Neural cell (in vitro differentiated cells): ENCODE data around the gene CCNY.

Source experiments
- CTCF ChIP-seq: fragments of 450-650 bp; IDR thresholded peaks from 2 replicates; pipeline ENCODE4 v1.5.1; 2014; ENCODE audit warnings: antibody characterized with exemption, mild to moderate bottlenecking, moderate library complexity; ENCODE audit not compliant: poor library complexity, severe bottlenecking
- EZH2 ChIP-seq: fragments of 200-600, 300-800 bp; shearing (Covaris generic), sonication (generic); IDR thresholded peaks from 2 replicates; pipeline ENCODE4 v1.6.1; 2014; ENCODE audit warnings: antibody characterized with exemption, low read length, borderline replicate concordance, mild to moderate bottlenecking; ENCODE audit not compliant: insufficient read depth, poor library complexity, severe bottlenecking
- POLR2AphosphoS5 ChIP-seq: IDR thresholded peaks from 2 replicates; pipeline ENCODE4 v1.6.1; 2012

- TF ChIP-seq POLR2AphosphoS5 (no peak), CTCF (no peak), EZH2 (no peak)
Observed at GRCh38 chr10:35573796-35574195, 237.5 kb downstream of the CCNY start.
